ENCODE measurements around the gene MRPL14. TPM values are rescaled to one million over a fixed set of nuclear protein-coding genes. Genes with fewer than 3 reads are reported as not detected.

MRPL14 gene
- polyA plus RNA-seq, 3 donors, result 23.2 to 54.9 (median 30.0) TPM

DNA sequence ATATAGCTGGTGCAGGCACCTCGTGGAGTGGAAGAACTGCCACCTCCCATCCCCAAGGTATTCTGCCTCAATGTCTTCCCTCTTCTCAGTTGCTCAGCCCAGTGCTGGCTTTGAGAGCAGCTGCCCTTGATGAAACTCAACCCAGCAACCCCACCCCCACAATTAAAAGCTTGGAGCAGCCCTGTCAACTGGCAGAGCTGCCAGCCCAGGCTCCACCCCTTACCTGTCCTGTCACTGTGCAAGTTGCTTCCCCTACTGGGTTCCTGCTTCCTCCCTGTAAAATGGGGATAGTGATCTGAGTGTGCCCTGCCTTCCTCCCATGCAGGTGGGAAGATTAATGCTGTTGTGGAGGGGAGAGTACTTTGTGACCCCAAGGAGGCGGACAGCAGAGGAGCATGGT, 4.6 kb upstream of the MRPL14 start:
- WGBS, 3 donors, result 73 to 90% (median 88%) methylated on average over 2 of the region's 2 CpGs
- H3K27ac ChIP-seq (ENCODE audit: low read depth, low read length), result no peak overlapping the region

DNA sequence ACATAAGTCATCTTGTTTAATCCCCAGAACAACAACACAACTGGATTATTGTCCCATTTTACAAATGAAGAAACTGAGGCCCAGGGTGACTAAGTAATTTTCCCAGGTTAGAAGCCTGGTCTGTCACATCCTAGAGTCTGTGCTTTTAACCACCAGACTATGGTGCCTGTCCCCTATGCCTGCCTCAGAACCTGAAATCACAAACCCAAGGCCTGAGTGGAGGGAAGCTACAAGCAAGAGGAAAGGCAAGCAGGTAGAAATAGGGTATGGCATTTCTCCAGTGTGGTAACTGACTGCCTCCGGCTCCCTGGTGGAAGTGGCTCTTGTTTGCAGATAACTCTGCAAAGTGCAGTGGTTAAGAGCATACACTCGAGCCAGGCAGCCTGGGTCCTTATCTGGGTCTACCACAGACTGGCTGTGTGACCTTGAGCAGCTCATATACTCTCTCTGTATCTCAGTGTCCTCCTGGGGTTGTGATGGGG, 2.6 kb upstream of the MRPL14 start:
- no peak overlapping the region for H3K27ac ChIP-seq (ENCODE audit: low read depth, low read length)
- WGBS, 3 donors, result 30 to 79% (median 71%) methylated on average over 2 of the region's 2 CpGs

DNA sequence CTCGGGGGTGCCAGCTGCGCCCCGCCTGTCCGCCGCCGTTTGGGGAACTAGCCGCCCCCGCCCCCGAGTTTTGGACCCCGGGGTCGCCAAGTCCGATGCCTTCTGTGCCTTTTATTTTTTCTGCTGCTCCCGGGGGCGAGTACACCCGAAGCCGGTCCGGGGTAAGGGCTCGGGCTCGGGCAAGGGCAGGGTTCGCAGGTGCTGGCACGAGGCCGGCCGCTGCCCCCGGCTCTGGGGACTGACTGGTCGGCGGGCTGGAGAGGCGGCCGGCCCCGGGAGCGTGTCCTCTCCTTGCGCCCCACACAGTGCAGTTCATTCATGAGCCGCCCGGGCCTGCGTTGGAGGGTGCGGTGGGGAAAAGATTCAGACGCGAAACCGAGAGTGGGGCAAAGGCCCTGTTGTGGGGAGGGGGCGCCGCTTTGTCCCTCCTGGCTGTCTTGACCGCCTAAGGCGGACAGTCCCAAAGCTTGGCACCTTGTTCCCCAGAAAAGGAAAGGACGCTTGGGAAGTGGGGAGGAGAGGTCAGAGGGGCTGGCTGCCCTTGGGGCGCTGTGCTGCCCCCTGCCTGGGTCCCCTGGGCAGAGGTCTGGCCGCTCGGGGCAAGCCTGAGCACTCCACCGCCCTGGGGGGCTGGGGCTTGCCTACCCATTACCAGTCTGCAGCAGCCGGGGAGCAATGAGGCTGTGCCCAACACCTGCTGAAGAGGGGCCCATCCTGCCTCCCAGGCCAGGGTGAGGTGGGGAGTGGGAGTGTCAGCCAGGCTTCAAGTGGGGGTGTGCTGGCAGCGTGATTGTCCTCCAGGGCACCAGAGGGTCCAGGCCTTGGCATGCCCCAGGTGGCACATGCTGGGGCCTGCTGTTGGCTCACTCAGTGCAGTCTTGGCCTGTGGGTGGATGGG, 1.0 kb upstream of the MRPL14 start:
- H3K27ac ChIP-seq (ENCODE audit: low read depth, low read length), result no peak overlapping the region
- 6 to 9% (median 7%) methylated on average over 46 to 49 of the region's 49 CpGs for WGBS, 3 donors

DNA sequence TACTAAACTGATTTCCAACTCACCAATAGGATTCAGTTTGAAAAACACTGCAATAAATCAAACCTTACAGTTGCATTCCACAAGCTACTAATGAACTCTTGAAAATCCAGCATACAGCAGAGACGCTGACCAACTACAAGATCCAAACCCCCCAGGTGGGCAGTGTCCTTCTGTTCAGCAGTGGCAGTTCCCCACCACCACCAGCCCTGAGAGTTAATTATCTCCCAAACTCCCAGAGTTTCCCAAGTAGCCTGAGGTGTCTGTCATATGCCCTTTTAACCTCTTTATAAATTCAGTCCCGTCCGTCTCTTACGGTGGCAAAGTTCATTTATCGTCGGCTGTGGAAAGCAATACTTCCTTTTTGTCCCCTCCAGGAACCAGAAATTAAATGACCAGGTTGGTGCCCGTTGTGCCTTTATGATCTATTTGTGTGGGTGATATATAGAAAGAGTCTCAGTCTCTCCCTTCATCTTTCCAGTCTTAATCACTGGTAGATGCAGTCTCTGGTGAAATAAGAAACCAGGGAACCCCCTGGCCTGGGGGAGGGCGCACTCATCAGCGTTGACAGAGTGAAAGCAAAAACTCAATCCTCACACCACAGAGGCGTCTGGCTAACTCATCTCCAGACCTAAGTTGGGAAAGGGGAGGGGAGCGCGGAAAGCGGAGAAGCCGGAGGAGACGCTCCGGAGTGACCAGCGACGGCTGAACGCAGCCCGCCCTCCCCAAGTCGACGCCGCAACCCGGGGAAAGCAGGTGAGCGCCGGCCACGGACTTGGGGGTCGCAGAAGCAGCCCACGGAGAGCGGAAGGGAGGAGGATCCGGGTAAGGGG, 717 bp downstream of the MRPL14 start:
- H3K27ac ChIP-seq (ENCODE audit: low read depth, low read length), result no peak overlapping the region
- WGBS, 3 donors, result 1 to 2% (median 2%) methylated on average over 29 to 31 of the region's 31 CpGs

DNA sequence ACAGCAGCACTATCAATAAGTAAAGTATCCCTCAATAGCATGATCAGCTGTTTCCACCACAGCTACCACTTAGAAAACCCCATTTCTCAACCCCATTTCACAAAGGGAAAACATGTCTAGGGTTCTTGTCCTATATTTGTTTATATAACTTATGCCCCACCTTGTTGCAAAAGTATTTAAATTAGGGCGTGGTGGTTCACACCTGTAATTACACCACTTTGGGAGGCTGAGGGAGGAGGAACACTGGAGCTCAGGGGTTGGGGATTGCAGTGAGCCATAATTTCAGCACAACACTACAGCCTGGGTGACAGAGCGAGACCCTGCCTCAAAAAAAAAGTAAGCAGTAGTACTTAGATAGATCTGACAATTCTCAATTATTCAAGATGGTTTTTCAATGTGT, 3.7 kb downstream of the MRPL14 start:
- no peak overlapping the region for H3K27ac ChIP-seq (ENCODE audit: low read depth, low read length)
- 88 to 90% (median 90%) methylated on average over 2 of the region's 2 CpGs for WGBS, 3 donors

DNA sequence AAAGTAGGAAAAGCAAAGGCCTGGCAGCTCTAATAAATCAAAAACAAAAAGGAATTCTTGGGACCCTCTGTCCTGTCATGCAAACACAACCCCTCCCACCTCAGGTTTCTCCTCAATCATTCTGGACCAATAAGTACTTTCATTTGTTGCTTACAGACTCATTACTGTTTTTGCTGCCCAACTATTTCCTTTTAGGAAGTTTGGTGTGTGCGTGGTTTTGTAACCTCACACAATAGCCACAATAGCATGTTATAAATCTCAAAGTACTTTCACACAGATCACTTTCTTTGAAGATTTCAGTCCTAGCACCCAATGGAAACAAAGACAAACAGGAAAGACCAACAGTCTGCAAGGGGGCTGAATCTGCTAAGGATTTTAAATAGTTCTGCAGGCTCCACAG, 4.5 kb downstream of the MRPL14 start:
- 25 to 52% (median 36%) methylated on average over 1 of the region's 1 CpG for WGBS, 3 donors
- no peak overlapping the region for H3K27ac ChIP-seq (ENCODE audit: low read depth, low read length)

DNA sequence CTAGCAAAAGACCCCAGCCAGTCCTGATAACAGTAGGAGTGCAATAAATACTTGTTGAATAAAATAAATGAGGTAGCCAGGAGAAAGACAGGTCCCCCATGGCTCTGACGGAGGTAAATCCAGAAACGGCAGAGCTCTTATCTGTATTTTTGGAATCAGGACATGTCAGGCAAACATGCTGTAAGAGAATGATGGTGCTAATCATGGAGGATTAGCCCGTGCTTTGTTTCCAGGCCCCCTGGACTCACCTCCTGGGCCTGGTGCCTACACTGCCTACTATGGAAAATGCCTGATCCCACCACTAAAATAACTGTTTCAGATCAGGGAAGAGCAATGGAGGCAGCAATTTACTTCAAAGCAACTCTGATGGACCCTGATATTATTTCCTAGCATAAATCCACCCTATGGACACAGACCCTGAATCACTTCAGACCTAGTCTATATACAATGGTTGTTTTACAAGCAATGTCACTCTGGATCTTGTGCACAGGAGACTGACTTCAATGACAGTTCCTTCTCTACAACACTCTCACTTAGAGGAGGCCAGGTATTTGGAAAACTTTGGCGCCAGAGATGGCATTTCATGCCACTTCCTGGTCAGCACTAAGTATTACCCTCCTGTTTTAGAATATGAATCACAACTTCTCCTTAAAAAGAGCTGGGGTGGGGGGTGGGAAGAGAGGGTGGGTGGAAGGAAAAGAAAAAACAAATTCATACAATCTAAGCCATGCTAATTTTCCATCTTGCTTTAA, 6.4 kb downstream of the MRPL14 start:
- no peak overlapping the region for H3K27ac ChIP-seq (ENCODE audit: low read depth, low read length)
- 54 to 78% (median 75%) methylated on average over 4 of the region's 4 CpGs for WGBS, 3 donors

DNA sequence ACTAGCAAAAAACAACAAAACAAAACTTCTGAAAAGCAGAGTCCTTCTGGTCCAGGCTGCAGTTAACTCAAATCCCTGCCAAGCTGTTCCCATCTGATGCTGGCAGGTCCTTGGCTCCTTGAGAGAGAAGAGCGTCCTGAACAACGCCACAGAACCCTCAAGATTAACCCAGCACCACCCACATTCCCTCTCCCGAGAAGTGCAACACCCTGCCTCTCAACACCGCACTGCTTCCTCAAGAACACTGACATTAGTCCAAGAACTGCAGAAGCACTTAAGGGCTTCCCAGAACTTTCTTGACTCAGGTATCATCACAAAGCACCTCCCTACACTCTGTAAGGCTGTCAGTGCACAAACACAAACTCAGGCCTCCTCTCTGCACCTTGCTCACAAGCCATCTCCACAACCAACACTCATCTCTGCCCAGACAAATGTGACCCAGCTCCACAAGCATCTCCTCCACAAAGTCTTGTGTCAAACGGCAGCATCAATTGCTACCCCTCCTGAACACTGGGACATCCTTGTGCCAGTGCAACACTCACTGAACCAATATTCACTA, 7.5 kb downstream of the MRPL14 start:
- H3K27ac ChIP-seq (ENCODE audit: low read depth, low read length), result no peak overlapping the region
- WGBS, 3 donors, result 30 to 57% (median 56%) methylated on average over 5 of the region's 5 CpGs

DNA sequence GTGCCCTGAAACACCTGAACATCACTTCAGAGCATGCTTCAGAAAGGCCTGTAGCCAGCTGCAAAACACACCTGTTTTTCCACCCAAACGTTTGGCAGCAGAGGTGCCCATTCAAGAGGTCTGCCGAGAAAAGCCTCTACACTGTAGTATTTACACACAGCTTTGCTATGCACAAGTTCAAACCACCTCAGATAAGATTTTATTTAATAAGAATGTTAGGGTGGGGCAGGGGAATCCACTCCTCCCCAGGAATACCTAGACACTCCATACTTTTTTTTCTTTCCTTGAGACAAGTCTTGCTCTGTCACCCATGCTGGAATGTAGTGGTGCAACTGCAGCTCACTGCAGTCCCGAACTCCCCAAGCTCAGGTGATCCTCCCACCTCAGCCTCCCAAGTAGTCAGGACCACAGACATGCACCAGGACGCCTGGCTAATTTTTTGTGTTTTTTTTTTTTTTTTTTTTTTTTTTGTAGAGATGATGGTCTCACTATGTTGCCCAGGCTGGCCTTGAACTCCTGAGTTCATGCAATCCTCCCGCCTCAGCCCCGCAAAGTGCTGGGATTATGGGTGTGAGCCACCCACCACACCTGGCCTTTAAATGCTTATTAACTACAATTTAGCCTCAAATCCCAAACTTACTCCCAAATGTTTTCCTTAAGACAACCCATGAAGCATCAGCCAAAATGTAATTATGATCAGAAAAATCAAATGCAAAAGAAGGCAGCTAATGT, 9.7 kb downstream of the MRPL14 start:
- H3K27ac ChIP-seq (ENCODE audit: low read depth, low read length), result no peak overlapping the region
- 62 to 86% (median 83%) methylated on average over 6 of the region's 6 CpGs for WGBS, 3 donors

DNA sequence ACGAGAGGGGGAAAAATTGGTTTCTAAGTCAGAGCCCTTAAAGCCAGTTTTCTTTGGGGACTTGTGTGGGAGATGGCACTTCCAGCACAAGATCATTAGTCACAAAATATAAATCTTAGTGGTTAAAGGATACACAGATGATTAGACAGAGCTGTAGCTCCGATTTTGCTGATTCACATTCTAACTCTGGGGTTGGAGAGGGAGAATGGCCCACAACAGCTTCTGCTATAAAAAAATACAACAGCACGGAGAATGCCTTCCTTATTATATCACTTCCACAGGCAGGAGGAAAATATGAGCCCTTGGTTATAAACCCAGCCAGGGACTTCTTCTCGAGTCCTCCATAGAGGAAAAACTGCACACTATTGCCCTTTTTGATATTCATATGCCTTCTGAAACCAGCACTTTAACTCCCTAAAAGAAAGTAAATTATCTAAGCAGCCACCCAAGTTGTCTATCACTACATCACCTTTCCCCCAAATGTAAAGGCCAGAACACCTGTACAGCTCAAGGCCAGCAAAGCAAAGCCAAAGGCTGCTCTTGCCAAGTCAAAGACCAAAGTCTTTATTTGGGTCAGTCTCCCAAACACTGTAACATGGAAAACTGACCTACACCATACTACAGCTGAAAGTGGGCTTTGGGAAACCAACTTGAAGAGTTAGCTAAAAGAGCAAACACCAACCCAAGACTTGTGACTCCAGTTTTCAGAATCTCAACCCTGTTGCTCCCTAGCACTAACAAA, 10.4 kb downstream of the MRPL14 start:
- H3K27ac ChIP-seq (ENCODE audit: low read depth, low read length), result no peak overlapping the region
- WGBS, 3 donors, result 44 to 55% (median 53%) methylated on average over 4 of the region's 4 CpGs

DNA sequence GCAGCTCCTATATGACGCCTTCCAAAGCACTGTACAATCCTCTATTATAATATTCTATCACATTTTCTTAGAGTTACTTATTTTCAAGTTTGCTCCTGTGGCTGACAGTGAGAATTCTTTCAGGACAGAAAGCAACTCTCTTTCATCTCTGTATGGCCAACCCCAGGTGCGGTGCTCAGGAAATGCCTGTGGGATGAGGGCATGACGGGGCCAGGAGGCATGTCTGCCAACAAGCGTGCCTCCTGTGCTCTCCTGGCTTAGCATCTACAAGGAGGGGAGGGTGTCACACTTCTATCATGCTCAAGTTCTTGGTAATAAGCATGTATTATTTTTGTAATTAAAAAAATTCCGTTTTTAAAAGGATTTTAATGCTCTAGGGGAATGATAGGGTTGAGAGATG, 11.4 kb downstream of the MRPL14 start:
- WGBS, 3 donors, result 69 to 81% (median 75%) methylated on average over 5 of the region's 5 CpGs

DNA sequence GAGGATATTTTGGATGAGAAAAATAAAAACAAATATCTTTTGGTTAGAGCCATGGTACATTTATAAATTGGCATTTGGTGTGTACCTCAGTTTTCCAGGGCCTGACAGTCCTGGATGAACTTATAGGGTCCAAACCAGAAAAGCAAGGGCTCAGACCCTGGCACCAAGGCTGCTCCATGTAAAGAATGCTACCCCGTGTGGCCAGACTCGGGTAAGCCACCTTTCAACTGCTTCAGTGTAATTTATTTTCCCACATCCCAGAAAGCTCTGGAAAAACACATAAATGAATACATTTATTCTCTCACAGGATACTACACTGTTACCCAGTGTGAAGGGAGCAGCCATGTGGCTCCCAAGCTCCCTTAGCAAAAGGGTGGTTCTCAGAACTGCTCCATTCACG, 13.8 kb downstream of the MRPL14 start:
- no peak overlapping the region for H3K27ac ChIP-seq (ENCODE audit: low read depth, low read length)
- 55 to 67% (median 60%) methylated on average over 3 of the region's 3 CpGs for WGBS, 3 donors

More for the DNA sequence above, 11.4 kb downstream of the MRPL14 start:
- no peak overlapping the region for H3K27ac ChIP-seq (ENCODE audit: low read depth, low read length)

DNA sequence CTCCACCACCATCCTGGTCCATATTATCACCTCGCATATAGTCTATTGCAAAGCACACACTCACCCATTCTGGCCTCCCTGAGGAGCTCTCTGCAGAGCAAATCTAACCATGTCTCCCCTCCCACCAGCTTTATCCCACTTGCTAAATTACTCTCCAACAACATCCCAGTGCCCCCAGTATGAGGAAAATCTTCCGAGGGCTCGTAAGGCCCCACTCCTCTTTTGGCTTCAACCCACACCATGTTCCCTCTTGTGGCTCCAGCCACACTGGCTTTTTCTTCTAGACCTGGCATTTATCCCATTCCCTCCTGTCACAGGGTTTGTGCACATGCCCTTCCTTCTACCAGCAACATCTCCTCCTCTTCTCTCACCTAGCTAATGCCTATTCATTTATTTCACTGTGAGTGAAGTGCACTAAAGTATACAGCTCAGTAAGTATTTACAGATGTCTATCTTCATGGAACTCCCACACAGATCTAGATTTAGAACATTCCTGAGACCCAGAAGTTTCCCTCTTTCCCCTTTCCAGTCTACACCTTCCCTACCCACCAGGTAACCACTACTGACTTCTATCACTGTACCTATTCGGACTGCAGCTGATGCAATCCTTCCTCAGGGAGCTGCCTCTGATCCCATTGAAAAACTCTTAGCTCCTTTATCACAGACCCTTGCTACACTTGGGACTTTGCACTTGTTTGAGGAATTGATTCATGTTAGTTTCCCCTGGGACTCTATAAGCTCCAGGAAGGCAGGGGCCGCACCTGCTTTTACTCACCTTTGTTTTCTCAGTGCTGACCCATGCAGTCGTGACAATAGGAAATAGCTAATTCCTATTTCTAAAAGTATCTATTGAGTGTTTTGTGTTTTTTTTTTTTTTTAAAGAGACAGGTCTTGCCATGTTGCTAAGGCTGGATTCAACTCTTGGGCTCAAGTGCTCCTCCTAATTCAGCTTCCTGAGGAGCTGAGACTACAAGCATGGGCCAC, 15.5 kb downstream of the MRPL14 start:
- H3K27ac ChIP-seq (ENCODE audit: low read depth, low read length), result no peak overlapping the region
- 61 to 81% (median 70%) methylated on average over 6 of the region's 6 CpGs for WGBS, 3 donors

DNA sequence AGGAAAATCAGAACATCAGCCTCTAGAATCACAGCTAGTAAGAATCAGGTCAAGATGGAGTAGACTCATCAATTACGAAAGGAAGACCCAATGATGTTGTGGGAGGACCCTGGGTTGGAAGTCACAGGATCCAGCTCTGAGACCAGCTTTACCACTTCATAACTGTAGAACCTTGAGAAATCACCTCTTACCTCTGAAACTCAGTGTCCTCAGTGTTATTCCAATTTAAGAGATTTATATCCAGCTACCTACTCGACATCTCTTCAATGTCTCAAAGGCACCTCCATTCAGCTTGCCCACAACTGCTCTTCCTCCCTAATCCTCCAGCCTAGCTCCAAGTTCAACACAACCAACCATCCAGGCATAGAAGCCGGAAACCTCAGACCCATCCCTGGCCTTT, 16.3 kb downstream of the MRPL14 start:
- 93 to 97% (median 95%) methylated on average over 3 of the region's 3 CpGs for WGBS, 3 donors
- no peak overlapping the region for H3K27ac ChIP-seq (ENCODE audit: low read depth, low read length)

DNA sequence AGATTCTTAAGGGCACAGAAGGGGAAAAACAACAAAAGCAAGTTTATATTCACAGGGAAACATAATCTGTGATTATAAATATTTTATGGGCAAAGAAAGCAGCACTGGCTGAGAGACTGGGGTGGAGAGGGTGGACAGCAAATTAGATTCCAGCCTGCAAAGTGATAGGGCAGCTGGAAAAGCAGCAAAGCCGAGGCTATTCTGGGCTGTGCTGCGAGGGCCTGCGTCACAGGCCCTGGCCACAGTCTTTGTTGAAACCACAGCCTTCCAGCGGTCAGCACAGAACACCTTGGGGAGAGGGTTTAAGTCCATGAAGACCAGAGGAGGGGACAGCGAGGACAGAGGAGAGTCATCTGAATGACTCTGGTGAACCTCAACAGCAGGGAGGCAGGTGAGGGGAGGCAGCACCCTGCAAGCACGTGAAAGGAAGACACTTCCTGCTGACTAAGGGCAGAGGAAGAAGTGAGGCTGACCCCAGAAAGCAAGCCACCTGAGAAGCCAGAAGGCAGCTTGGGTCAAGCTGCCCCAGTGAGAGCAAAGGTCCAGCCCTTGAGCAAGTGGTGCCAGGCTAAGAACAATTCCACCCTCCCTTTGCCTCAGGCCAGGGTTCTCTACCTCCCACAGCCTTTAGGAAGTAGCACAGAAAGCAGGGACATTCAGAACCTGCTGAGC, 17.1 kb downstream of the MRPL14 start:
- H3K27ac ChIP-seq (ENCODE audit: low read depth, low read length), result no peak overlapping the region
- WGBS, 3 donors, result 85 to 94% (median 93%) methylated on average over 6 of the region's 6 CpGs

Data from adipose tissue (tissue), 3 donors.